OCI-M2 (cell line): ENCODE measurements around the gene KCNC3.
A peak's percentile ranks its signal among the peaks of the same experiment; 100 is the strongest.

Experiments used
- DNase-seq: peaks from one replicate; lab custom pipeline; 2025; ENCODE audit not compliant: unreplicated experiment; lab: John Stamatoyannopoulos, UW

The KCNC3 gene

GRCh38 chr19:50312967-50313811 lies 16.0 kb downstream of the KCNC3 start:
- no peak for DNase-seq

- DNase-seq, result peak; percentile 61
These were observed 17.2 kb downstream of the KCNC3 start for GRCh38 chr19:50311723-50312635.

GRCh38 chr19:50310759-50311465 lies 18.3 kb downstream of the KCNC3 start:
- DNase-seq, result no peak

GRCh38 chr19:50309396-50310125 lies 19.6 kb downstream of the KCNC3 start:
- no peak for DNase-seq

GRCh38 chr19:50308991-50309390 lies 20.2 kb downstream of the KCNC3 start:
- no peak for DNase-seq

GRCh38 chr19:50303558-50303957 lies 25.6 kb downstream of the KCNC3 start:
- no peak for DNase-seq

GRCh38 chr19:50301607-50301971 lies 27.6 kb downstream of the KCNC3 start:
- no peak for DNase-seq

GRCh38 chr19:50300814-50301606 lies 28.2 kb downstream of the KCNC3 start:
- no peak for DNase-seq

GRCh38 chr19:50300051-50300450 lies 29.1 kb downstream of the KCNC3 start:
- no peak for DNase-seq

- no peak for DNase-seq
These were observed 35.7 kb downstream of the KCNC3 start for GRCh38 chr19:50293263-50294004.

- DNase-seq, result no peak
These were observed 36.9 kb downstream of the KCNC3 start for GRCh38 chr19:50292216-50292827.

GRCh38 chr19:50290775-50291174 lies 38.4 kb downstream of the KCNC3 start:
- no peak for DNase-seq

GRCh38 chr19:50290011-50290410 lies 39.2 kb downstream of the KCNC3 start:
- DNase-seq, result no peak

GRCh38 chr19:50288954-50289353 lies 40.2 kb downstream of the KCNC3 start:
- DNase-seq, result no peak

- DNase-seq, result no peak
These were observed 41.8 kb downstream of the KCNC3 start for GRCh38 chr19:50287331-50287730.

- DNase-seq, result no peak
These were observed 42.7 kb downstream of the KCNC3 start for GRCh38 chr19:50286443-50286842.

- no peak for DNase-seq
These were observed 43.3 kb downstream of the KCNC3 start for GRCh38 chr19:50285833-50286232.

- no peak for DNase-seq
These were observed 47.7 kb downstream of the KCNC3 start for GRCh38 chr19:50281491-50281890.

GRCh38 chr19:50280983-50281382 lies 48.2 kb downstream of the KCNC3 start:
- no peak for DNase-seq
